ENCODE results near the gene MAL. TPM values are rescaled to one million over a fixed set of nuclear protein-coding genes. Genes with fewer than 3 reads are reported as not detected.

MAL gene
- polyA plus RNA-seq, 1 of the 3 experiments (the other 2 are of a cell fraction) = not detected

DNA sequence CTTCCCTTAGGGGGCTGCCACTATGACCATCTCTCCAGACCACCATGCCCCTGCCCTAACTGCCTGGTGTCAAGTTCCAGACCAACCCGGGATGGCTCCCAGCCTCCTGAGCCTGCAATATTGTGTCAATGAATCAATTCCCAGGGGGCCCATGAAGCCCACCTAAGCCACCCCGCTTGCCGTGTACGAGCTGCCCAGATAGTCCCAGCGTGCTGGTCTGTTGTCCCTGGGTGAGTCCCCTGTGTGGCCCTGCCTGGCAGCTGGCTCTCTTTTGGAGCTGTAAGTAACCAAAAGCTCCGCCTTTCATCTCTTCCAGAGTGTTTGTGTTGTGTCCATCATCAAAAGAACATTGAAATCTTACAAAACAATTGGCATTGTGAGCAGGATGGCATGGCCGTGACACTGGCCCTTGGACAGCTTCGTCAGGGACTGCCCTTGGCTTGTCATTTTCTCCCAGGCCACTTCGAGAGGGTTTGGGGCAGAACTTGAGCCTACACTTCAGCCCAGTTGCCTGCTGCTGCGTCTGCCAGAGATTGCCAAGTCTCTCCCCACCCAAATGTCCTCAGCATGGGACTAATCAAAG is 11.3 kb upstream of the MAL start (continued):
- TF ChIP-seq, protein P1, sequence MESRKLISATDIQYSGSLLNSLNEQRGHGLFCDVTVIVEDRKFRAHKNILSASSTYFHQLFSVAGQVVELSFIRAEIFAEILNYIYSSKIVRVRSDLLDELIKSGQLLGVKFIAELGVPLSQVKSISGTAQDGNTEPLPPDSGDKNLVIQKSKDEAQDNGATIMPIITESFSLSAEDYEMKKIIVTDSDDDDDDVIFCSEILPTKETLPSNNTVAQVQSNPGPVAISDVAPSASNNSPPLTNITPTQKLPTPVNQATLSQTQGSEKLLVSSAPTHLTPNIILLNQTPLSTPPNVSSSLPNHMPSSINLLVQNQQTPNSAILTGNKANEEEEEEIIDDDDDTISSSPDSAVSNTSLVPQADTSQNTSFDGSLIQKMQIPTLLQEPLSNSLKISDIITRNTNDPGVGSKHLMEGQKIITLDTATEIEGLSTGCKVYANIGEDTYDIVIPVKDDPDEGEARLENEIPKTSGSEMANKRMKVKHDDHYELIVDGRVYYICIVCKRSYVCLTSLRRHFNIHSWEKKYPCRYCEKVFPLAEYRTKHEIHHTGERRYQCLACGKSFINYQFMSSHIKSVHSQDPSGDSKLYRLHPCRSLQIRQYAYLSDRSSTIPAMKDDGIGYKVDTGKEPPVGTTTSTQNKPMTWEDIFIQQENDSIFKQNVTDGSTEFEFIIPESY (IDR thresholded peaks at IDR 0.05; ENCODE audit: borderline replicate concordance, low read depth) = no peak
- TF ChIP-seq GATA2 (CRISPR knock-in tag; IDR thresholded peaks at IDR 0.05) (no peak), TCF12 (IDR thresholded peaks at IDR 0.05) (no peak), NFIC (IDR thresholded peaks at IDR 0.05; ENCODE audit: borderline replicate concordance) (no peak), TEAD4 (IDR thresholded peaks at IDR 0.05; ENCODE audit: borderline replicate concordance, insufficient read depth) (no peak), GABPA (IDR thresholded peaks at IDR 0.05; ENCODE audit: low read depth) (no peak), RAD21 (IDR thresholded peaks at IDR 0.05; ENCODE audit: low read length) (no peak), SMC3 (IDR thresholded peaks at IDR 0.05; ENCODE audit: low read depth, low read length) (no peak), POLR2AphosphoS5 (IDR thresholded peaks at IDR 0.05; ENCODE audit: low read depth, low read length) (no peak), RFX5 (IDR thresholded peaks at IDR 0.05; ENCODE audit: low read length) (no peak)
- TF ChIP-seq, protein P2, sequence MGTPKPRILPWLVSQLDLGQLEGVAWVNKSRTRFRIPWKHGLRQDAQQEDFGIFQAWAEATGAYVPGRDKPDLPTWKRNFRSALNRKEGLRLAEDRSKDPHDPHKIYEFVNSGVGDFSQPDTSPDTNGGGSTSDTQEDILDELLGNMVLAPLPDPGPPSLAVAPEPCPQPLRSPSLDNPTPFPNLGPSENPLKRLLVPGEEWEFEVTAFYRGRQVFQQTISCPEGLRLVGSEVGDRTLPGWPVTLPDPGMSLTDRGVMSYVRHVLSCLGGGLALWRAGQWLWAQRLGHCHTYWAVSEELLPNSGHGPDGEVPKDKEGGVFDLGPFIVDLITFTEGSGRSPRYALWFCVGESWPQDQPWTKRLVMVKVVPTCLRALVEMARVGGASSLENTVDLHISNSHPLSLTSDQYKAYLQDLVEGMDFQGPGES (IDR thresholded peaks at IDR 0.05; ENCODE audit: low read depth, low read length) = no peak

DNA sequence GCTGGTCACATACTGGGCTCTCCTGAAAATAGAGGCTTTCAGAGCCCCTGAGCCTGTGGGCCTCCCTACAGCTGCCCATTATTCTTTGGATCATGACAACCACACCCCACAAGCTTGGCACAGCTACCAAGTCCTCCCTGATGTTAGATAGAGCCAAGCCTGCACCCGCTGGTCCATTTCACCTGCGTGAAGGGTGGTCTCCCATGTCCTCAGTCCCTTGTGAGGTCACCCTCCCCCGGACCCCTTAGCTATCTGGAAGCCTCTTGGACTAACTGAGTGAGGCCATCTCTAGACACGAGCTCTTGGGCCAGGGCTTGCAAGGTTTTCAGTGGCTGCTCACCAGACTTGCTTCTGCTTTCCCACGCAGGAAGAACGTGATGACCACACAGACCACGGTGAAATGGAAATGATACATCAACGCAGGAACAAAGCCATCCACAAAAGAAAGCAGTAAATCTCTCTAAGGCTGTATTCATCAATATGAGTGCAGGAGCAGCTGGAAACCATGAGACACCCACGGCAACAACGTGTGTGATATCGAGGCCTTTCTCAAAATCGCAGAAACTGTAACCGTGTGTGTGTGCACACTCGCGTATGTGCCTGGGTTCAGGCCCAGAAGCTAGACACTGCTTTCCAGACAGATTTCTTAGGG is 10.1 kb upstream of the MAL start:
- POLR2A ChIA-PET = no interaction called here
- TF ChIP-seq TCF12 (IDR thresholded peaks at IDR 0.05) (no peak), GABPA (IDR thresholded peaks at IDR 0.05; ENCODE audit: low read depth) (no peak), EZH2phosphoT487 (IDR thresholded peaks at IDR 0.05; ENCODE audit: borderline replicate concordance, low read depth) (no peak), RFX5 (IDR thresholded peaks at IDR 0.05; ENCODE audit: low read length) (no peak)

More for the DNA sequence above, 10.1 kb upstream of the MAL start:
- Histone ChIP-seq H3F3A (replicated peaks; ENCODE audit: insufficient read depth) (no peaks in the 10 kb centered on the region), H3K4me1 (ENCODE audit: control insufficient read depth in 1 of 2, insufficient read depth in 2 of 2, low read depth in 1 of 2, low read length in 1 of 2) (no peaks in the 10 kb centered on the region), H3K4me2 (no peak overlapping the region), H2AFZ (ENCODE audit: low read depth) (no peak overlapping the region), H4K20me1 (ENCODE audit: insufficient read depth) (no peaks in the 10 kb centered on the region), H3K36me3 (replicated peaks in 1 of 2; ENCODE audit: control insufficient read depth in 1 of 2, insufficient read depth in 2 of 2, low read length in 1 of 2) (no peaks in the 10 kb centered on the region), H3K79me2 (ENCODE audit: insufficient read depth) (no peaks in the 10 kb centered on the region), H3K4me3 (ENCODE audit: low read depth in 2 of 2, low read length in 1 of 2) (no peak overlapping the region), H3K27ac (ENCODE audit: low read depth in 2 of 2, low read length in 1 of 2) (no peak overlapping the region), H3K9ac (no peak overlapping the region), H3K9me3 (no peaks in the 10 kb centered on the region), H3K27me3 (ENCODE audit: insufficient read depth) (peaks cover 48% of the 10 kb centered on the region), H3K9me2 (no peaks in the 10 kb centered on the region)
- DNase-seq = no peak
- 52% methylated on average over 15 of the region's 15 CpGs for WGBS (ENCODE audit: low lambda C conversion rate)
- CTCF ChIA-PET = interaction anchor here (0.8 to 2.1 kb wide), 5 partner anchors 8 to 101 kb away, joined by 3 to 6 read pairs (median 5); no protein-coding TSS in a partner anchor

Measured in SK-N-SH (cell line).